ENCODE data around the gene KIFC1.
A peak's percentile ranks its signal among the peaks of the same experiment; 100 is the strongest.
"Not testable (repeated sequence)": the region's sequence is repeated elsewhere in the genome, so short reads cannot be mapped to it uniquely, and the experiment has no call there.

KIFC1 gene

DNA sequence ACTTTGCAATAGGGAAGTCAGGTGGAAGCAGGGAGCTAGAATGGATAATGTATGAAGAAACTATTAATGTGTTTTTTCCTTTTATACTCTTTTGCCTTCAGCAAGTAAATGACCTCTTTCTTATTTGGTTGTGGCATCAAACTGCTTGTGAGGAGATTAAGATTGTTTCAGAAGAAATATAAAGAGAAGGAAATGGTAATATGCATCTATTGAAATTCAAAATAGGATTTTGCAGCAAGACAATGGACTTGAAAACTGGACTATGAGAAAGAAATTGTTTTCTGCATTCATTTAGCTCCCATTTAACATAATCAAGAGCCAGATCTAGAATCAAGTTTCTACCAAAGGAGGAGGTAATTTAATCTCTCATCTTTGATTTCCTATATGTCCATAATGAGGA is 32.3 kb upstream of the KIFC1 start:
- TF ChIP-seq Cebpa-rat (IDR thresholded peaks at IDR 0.05), result no peak
- Histone ChIP-seq H3K9me3 (no peaks in the 10 kb centered on the region), H3K27me3 (no peaks in the 10 kb centered on the region), H3K4me1 (no peaks in the 10 kb centered on the region), H3K4me2 (no peak overlapping the region), H3K4me3 (no peak overlapping the region), H4K20me1 (no peaks in the 10 kb centered on the region), H3K36me3 (no peaks in the 10 kb centered on the region), H3K27ac (no peak overlapping the region), H3K9ac (no peak overlapping the region)

DNA sequence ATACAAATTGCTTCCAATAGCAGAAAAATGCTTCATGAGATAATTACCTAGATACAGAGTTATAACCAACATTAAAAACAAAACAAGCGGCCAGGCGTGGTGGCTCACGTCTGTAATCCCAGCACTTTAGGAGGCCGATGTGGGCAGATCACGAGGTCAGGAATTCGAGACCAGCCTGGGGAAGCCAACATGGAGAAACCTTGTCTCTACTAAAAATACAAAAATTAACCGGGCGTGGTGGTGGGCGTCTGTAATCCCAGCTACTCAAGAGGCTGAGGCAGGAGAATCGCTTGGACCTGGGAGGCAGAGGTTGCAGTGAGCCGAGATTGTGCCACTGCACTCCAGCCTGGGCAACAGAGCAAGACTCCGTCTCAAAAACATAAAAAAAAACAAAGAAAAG is 28.1 kb upstream of the KIFC1 start:
- H3K9ac ChIP-seq, H3K27ac ChIP-seq, H3K4me2 ChIP-seq, H3K9me3 ChIP-seq, H3K4me3 ChIP-seq, H4K20me1 ChIP-seq, H3K27me3 ChIP-seq, H3K36me3 ChIP-seq, H3K4me1 ChIP-seq: not testable (repeated sequence)

DNA sequence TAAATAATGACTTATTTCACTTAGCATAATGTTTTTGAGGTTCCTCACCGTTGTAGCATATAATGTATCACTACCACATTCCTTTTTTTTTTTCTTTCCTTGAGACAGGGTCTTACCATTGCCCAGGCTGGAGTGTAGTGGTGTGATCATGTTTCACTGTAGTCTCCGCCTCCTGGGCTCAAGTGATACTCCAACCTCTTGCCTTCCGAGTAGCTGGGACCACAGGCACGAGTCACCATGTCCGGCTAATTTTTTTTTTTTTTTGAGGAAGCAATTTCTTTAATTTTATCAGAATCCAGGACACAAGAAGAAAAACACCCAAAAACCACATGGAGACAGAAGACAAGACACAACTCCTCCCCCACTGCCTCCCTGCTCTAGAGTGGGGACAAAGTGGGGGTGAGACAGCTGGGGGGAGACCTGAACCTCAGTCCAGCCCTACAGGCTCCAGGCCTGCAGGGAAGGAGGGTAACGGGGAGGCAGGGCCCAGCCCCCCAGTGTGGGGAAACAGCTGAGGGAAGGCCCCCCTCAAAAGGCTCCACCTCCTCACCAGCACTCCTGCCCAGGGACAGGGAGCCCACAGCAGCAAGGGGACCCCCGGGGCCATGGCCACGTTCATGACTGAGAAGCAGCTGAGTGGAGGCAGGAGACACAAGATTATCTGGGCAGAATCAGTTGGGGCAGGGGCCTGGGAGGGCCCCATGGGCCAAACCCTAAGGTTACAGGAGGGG is 27.0 kb upstream of the KIFC1 start:
- not testable (repeated sequence) for H3K4me1 ChIP-seq, H3K9ac ChIP-seq, H3K36me3 ChIP-seq, H3K4me2 ChIP-seq, H3K9me3 ChIP-seq, H3K4me3 ChIP-seq, H4K20me1 ChIP-seq, H3K27me3 ChIP-seq
- H3K27ac ChIP-seq, result peak overlapping the region; percentile 22; the same call in 1 of the 2 replicates

DNA sequence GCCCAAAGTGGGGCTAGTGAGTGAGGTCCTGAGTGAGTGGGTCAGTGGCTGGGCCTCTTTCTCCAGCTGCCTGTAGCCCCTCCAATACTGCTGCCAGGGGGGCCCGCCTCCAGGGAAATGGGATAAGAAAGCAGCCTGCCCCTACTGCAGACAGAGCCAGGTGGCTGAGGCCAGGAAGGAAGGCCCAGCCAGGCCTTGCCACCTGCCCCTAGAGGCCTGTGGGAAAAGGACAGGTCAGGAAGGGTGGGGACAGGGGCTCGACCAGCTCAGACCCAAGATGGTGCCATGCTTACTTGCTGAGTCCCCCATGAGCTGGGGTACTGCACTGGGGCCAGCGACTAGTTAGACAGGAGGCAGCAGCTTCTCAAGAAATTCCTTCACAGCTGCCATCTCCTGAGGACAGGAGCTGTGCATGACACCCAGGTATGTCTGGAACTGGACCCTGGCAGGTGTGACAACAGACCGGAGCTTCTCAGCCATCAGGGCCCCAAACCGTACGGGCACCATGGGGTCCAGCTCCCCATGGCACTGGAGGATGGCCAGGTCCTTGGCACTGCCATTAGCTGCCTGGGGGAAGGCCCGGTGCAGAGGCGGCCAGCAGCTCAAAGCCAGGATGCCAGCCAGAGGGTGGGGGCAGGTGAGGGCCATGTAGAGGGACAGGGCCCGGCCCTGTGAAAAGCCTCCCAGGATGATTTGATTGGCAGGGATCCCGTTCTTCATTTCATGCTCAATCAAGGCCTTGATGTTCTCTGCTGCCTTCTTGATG is 26.2 kb upstream of the KIFC1 start:
- H4K20me1 ChIP-seq, H3K9ac ChIP-seq, H3K4me2 ChIP-seq, H3K27me3 ChIP-seq, H3K9me3 ChIP-seq, H3K36me3 ChIP-seq, H3K4me3 ChIP-seq, H3K4me1 ChIP-seq: not testable (repeated sequence)
- H3K27ac ChIP-seq, result peak overlapping the region; percentile 22; the same call in 1 of the 2 replicates

DNA sequence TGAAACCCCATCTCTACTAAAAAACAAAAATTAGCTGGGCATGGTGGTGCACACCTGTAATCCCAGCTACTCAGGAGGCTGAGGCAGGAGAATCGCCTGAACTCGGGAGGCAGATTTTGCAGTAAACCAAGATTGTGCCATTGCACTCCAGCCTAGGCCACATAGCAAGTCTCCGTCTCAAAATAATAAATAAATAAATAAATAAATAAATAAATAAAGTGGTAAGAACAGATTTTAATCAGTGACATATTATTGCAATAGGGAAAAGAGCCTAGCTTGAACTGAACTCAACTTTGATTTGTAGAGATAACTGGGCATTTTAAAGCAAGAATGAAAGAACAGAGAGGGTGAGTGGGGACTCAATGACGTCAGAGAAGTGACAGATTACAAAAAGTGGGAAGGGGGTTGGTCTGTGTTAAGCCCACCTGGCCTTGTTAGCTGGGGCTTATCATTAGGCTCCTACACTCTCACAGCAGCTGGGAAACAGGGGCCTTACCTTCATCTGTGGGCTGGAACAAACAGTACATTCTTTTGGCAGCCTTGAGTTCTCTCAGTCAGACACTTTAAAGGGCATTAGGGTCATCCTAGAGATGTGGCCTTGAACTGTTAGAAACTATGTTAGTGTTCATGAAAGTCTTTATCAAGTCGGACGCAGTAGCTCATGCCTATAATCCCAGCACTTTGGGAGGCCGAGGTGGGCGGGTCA is 24.5 kb upstream of the KIFC1 start:
- no peak overlapping the region for H3K4me3 ChIP-seq
- no peak overlapping the region for H3K27ac ChIP-seq
- H3K4me1 ChIP-seq, result peaks cover 9% of the 10 kb centered on the region; the same call in 1 of the 2 replicates
- H3K4me2 ChIP-seq, result no peak overlapping the region
- no peaks in the 10 kb centered on the region for H3K27me3 ChIP-seq
- no peaks in the 10 kb centered on the region for H3K36me3 ChIP-seq
- no peaks in the 10 kb centered on the region for H4K20me1 ChIP-seq
- no peak for TF ChIP-seq Cebpa-rat (IDR thresholded peaks at IDR 0.05)
- no peaks in the 10 kb centered on the region for H3K9me3 ChIP-seq
- no peak overlapping the region for H3K9ac ChIP-seq

DNA sequence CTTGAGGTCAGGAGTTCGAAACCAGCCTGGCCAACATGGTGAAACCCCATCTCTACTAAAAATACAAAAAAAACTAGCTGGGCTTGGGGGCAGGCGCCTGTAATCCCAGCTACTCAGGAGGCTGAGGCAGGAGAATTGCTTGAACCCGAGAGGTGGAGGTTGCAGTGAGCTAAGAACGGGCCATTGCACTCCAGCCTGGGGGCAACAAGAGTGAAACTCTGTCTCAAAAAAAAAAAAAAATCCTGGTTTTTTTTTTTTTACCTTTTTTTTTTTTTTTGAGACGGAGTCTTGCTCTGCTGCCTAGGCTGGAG is 24.0 kb upstream of the KIFC1 start:
- H3K9ac ChIP-seq, H3K4me1 ChIP-seq, H3K27me3 ChIP-seq, H3K27ac ChIP-seq, H4K20me1 ChIP-seq, H3K4me3 ChIP-seq, H3K9me3 ChIP-seq, H3K4me2 ChIP-seq, H3K36me3 ChIP-seq: not testable (repeated sequence)

DNA sequence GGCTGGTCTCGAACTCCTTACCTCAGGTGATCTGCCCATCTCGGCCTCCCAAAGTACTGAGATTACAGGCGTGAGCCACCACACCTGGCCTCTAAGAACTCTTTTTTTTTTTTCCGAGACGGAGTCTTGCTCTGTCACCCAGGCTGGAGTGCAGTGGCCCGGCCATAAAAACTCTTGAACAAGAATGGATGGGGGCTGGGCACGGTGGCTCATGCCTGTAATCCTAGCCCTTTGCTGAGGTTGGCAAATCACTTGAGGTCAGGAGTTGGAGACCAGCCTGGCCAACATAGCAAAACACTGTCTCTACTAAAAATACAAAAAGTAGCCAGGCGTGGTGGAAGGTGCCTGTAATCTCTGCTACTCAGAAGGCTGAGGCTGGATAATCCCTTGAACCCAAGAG is 19.7 kb upstream of the KIFC1 start:
- H3K4me3 ChIP-seq, H3K27ac ChIP-seq, H3K36me3 ChIP-seq, H3K9me3 ChIP-seq, H3K27me3 ChIP-seq, H3K4me2 ChIP-seq, H3K9ac ChIP-seq, H3K4me1 ChIP-seq, H4K20me1 ChIP-seq: not testable (repeated sequence)

DNA sequence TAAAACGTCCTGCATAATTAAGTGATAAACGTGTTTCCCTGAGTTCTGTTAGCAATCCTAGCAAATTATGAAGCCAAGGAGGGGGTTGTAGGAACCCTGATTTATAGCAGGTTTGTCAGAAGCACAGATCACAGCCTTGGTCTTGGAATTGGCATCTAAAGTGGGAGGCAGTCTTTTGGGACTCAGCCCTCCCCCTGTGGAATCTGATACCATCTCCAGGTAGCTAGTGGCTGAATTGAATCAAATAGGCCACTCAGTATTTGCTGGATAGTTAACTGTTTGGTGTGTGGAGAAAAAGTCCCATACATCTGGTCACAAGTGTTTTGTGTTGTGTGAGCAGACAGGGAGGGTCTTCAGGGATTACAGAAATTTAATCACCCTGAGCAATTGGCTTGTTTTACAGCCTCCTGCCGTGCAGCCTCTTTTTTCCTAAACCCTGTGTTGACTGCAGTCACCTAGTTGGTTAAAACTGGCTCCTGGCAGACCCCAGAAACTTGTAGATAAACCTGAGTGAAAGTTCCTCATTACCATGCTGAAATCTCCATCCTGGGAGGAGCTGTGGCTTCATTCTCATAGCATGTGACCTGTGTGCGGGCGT is 19.0 kb upstream of the KIFC1 start:
- no peak overlapping the region for H3K4me2 ChIP-seq

DNA sequence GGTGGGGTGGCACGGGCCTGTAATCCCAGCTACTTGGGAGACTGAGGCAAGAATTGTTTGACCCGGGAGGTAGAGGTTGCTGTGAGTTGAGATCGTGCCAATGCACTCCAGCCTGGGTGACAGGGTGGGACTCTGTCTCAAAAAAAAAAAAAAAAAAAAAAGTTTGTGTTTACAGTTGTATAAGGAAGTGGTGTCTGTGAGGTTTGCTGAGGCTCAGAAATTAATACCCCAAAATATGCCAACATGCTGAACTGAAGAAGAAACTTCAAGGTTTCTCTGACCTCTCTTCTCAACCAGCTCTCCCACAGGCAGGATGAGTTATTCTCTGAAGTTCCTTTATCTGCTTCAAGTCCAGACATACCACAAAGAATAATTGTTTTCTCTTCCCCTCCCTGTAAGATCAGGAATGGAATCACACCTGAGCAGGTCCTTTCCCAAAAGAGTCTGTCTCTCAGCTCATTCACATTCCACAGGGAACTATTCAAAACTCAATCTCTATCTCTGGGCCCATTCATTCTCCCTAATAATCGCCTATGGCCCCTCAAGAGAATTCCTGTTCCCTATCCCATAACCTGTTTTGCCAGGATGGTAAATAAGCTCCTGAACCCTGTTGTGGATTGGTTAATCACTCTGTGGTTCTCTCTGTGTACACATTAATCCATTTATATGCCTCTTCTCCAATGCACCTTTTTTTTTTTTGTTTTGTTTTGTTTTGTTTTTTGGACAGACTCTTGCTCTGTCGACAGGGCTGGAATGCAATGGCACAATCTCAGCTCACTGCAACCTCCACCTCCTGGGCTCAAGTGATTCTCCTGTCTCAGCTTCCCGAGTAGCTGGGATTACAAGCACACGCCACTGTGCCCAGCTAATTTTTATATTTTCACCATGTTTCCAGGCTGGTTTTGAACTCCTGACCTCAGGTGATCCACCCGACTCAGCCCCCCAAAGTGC is 17.4 kb upstream of the KIFC1 start:
- Histone ChIP-seq H3K4me2 (no peak overlapping the region), H3K4me3 (no peak overlapping the region), H3K36me3 (no peaks in the 10 kb centered on the region), H3K27ac (no peak overlapping the region), H3K9me3 (no peaks in the 10 kb centered on the region), H3K9ac (no peak overlapping the region), H3K4me1 (no peaks in the 10 kb centered on the region), H4K20me1 (no peaks in the 10 kb centered on the region), H3K27me3 (no peaks in the 10 kb centered on the region)
- no peak for TF ChIP-seq Cebpa-rat (IDR thresholded peaks at IDR 0.05)

More for the DNA sequence above, 19.0 kb upstream of the KIFC1 start:
- H3K9me3 ChIP-seq, result no peaks in the 10 kb centered on the region
- no peaks in the 10 kb centered on the region for H3K36me3 ChIP-seq
- H3K27ac ChIP-seq, result no peak overlapping the region
- H4K20me1 ChIP-seq, result no peaks in the 10 kb centered on the region
- no peaks in the 10 kb centered on the region for H3K4me1 ChIP-seq
- no peak overlapping the region for H3K4me3 ChIP-seq
- H3K9ac ChIP-seq, result no peak overlapping the region
- TF ChIP-seq Cebpa-rat (IDR thresholded peaks at IDR 0.05), result no peak
- H3K27me3 ChIP-seq, result no peaks in the 10 kb centered on the region

All from BLaER1 (cell line).